COLO668 (cell line): ENCODE data around the gene GARRE1.
"Not testable (repeated sequence)": the region's sequence is repeated elsewhere in the genome, so short reads cannot be mapped to it uniquely, and the experiment has no call there.

ENCODE experiments used
- DNase-seq: peaks from one replicate; lab custom pipeline; 2025; ENCODE audit not compliant: unreplicated experiment; lab: John Stamatoyannopoulos, UW

The GARRE1 gene

DNA sequence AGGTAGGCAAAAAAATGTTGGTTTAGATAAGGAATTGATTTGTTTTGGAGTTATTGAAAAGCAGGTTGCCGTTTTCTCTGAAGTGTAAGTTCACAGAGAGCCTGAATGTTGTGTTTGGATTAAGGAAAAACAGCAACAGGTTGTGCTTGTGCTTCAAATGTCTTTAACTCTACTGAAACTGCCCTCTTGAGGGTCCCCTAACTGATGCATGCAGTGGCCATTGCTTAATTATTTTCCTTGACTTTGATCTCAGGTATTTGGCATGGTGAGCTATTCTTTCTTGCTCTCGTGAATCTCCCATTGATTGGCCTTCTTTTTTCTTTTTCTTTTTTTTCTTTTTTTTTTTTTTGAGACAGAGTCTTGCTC is 3.2 kb downstream of the GARRE1 start:
- no peak for DNase-seq

DNA sequence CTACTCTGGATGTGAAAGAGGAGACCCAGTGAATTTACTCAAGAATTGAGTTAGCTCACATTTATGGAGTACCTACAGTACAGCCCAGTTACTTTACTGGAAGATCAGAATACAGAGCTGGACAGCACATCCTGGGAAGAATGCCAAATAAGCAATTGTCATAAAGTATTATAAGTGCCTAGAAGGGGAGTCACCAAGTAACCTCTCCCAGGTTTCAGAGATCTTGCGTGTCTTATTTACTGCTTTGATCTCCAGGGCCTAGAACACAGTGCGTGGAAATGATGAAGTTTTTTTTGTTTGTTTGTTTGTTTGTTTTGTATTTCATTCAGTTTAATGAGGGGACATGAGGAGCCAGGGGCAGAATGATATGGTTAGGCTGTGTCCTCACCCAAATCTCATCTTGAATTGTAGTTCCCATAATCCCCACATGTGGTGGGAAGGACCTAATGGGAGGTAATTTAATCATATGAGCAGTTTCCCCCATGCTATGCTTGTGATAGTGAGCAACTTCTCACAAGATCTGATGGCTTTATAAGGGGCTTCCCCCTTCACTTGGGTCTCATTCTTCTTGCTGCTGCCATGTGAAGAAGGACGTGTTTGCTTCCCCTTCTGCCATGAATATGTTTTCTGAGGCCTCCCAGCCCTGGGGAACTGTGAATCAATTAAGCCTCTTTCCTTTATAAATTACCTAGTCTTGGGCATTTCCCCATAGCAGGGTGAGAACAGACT is 5.2 kb downstream of the GARRE1 start:
- DNase-seq = no peak

DNA sequence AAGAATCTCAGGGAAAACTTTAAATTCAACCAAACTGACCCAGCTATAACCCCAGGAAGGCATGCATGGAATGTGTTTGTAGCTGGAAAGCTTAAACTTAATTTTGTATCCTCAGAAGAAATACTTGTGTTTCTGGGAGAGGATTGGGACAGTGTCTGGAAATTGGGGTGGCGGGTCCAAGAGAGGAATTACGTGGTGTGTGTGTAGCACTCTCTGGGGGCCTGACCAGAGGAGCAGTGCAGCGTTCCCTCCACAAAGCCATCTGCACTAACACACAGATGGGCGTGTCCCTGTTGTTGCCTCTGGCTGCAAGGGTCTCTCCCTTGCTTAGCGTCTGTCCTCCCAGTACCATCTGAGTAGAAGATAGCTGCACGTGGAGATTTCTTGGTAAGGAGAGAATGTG is 6.4 kb downstream of the GARRE1 start:
- DNase-seq = no peak

DNA sequence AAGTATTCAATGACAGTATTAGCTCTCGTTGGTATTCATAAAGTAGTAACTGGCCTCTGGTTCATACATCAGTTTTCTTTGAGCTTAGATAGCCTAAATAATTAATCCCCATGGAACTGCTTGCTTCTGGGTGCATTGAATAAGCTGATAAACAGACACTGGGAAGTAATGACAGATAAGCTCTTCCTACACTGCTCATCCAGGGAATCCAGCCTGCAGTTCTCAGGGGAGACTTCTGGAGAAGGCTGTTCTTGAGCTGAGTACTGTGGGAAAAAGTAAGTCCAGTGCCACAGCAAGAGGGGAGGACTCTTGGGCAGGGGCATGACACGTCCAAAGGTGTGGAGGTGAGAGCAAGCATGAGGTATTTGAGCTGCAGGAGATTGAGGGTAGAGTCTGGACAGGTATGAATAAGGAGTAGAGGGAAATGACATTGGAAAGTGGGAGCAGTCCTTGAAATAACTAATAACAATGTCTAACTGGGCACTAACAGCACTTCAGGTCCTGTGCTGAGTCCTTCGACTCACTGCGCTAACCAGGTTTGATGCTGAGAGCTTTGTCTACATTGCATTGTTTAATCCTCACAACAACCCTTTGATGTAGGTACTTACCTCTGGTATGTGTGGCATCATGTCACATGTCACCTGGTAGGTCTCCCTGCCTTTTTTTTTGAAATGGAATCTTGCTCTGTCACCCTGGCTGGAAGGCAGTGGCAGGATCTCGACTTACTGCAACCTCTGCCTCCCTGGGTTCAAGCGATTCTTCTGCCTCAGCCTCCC is 7.2 kb downstream of the GARRE1 start:
- no peak for DNase-seq

DNA sequence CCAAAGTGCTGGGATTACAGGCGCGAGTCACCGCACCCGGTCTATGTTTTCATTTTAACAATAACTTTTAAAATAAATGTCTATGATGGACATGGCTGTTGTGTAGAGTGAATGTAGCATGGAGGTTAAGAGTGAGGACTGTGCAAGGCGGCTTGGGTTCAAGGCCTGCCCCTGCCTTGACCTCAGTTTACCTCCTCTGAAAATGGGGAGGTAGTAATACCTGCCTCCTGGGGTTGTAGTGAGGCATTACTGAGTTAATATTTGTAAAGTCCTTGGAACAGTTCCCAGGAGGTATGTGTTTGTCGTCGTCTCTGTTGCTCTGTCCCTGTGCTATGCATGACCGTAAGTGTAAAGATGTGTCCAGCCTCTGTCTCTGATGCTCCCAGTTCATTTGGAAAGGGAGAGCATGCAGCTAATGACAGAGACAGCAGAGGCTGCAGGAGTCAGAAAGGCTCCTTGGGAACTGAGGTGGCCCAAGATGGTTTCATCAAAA is 9.4 kb downstream of the GARRE1 start:
- DNase-seq = no peak

DNA sequence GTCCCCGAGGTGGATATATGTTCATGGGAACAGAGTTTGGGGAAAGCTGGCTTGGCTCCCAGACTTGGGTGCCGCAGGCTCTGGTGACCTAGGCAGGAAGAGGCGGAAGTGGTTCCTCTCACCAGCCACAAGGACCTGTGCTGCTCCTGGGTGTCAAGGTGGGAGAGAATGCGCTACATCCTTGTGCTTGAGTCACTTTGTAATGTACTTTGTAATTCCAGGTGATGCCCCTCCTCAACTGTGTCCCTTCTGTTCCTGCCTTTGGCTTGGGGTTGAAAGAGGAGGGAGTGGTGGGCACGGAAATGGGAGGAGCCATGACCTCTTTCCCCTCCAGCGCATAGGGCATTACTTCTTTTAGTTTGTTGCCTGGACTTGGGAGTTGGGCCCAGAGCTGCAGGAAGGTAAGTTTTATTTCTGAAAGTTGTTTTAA is 10.9 kb downstream of the GARRE1 start:
- no peak for DNase-seq

DNA sequence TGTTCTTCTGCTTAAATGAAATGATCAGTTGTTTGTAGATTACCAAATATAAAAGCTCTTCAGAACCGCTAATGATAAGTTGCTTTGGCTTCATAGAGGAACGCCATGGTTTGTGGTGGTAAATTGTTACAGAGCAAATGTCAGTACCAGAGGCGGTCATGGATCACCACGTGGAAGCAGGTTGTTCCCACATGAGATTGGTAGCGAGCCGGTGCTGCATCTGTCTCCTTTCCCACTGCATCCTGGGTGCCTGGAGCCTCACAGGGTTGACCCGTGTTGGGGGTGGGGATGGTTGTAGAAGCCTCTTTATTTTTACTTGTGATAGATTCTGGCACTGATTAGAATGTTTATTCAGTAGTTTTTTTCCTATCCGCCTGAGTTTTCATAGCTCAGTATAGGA is 14.7 kb downstream of the GARRE1 start:
- DNase-seq = no peak

DNA sequence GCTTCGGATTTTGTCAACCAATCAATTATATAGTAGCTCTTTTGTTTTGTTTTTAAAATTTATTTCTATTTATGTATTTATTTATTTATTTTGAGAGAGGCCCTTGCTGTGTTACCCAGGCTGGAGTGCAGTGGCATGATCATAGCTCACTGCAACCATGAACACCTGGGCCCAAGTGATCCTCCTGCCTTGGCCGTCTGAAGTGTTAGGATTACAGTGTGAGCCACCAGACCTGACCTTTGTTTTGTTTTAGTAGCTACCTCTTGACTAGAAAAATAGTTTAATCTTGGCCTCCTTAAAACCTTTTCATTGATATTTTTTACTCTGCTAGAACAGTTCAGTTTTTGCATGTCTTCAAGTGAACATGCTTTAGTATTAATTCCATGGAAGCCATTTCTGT is 15.1 kb downstream of the GARRE1 start:
- DNase-seq = no peak

DNA sequence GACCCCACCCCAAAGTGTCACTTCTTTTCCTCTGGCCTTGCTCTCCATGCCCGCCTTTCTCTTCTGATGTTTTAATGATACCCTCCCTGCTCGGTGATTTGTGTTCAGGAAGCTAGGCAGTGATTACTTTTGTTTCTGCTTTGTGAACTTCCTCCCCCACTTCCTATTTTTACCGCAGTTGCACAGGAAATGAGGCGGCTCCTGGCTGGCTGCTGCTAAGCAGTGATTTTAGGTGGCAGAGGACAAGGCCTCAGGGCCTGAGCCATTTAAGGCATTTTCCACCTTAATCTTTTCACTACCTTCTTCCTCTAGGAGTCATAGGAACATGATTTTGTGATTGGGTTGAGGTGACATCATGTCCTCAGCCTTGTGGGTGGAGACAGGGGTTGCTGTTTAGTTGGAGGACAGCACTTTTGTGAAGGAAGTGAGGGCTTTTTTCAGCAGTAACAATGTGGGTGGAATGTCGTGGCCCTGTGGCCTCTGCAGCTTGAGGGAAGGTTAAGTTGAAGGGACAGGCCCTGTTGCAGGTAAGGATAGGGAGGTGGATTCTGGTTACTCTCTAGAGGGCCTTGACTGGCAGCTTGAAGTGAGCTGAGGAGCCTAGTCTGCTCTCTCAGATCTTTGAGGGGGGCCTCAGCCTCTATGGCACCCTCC is 15.7 kb downstream of the GARRE1 start:
- no peak for DNase-seq

DNA sequence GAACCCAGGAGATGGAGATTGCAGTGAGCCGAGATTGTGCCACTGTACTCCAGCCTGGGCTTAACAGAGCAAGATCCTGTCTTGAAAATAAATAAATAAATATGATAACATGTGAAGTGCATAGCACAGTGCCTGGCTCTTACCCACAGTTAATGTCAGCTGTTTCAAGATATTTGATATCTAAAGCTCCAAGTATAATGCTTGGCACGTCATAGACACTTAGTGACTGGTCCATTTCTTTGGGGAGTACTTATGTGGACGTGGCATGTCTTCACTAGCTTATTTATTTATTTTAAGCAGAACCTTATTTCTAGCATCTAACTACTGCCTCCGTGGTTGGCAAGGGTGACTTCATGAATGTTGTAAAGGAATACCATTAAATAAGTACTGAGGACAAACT is 18.8 kb downstream of the GARRE1 start:
- DNase-seq = no peak

DNA sequence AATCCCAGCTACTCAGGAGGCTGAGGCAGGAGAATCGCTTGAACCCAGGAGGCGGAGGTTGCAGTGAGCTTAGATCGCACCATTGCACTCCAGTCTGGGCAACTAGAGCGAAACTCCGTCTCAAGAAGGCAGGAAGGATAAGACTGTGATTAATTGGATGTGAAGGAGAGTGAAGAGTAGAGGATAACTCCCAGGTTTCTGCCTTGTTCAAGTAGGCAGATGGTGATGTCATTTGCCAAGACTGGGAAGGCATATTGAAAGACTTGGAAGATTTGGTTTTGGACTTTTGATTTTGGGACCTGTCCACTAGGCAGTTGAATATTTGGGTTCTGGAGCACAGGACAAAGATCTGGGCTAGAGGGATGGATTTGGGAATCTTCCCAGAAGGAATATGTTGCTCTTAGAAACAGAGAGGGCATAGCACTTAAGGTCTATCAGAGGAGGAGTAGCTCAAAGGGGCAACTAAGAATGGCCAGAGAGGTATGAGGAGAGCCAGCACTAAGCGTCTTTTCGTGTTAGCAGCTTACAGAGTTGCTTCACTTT is 20.0 kb downstream of the GARRE1 start:
- DNase-seq = no peak

DNA sequence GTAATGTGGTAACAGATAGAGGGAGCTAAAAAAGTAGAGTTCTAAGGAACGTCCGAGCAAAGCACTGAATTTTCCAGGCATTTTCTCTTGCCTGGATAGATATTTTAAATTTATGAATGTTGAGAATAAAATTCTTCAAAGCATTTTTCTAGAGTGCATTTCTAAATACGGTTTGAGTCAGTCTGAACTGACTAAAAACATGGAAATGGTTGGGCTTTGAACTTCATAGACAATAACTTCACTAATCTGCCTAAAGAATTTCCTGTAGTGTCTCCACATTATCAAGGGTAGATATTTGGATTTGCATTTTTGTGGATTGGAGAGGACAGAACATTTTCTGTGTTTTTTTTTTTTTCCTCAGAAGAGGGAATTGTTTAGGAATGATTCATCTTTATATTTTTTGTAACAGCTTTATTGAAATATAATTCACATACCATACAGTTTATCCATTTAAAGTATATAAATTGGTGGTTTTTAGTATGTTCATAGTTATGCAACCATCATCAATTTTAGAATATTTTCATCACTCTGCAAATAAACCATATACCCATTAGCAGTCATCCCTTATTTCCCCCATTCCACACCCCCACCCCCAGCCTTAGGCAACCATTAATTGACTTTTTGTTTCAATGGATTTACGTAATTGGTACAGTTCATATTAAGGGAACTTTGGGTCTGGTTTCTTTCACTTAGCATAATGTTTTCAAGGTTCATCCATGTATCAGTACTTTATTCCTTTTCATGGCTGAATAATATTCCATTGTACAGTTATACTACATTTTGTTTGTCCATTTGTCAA is 20.7 kb downstream of the GARRE1 start:
- DNase-seq = no peak

DNA sequence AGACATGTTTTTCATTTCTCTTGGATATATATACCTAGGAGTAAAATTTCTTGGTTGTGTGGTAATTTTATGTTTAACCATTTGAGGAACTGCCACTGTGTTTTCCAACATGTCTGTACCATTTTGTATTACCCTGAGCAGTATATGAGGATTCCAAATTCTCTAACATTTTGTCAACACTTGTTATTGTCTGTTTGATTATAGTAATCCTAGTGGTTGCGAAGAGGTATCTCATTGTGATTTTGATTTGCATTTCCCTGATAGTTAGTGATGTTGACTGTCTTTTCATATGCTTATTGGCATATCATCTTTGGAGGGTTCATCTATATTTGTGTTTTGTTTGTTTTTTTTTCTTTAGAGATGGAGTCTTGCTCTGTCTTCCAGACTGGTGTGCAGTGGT is 21.4 kb downstream of the GARRE1 start:
- DNase-seq = no peak

DNA sequence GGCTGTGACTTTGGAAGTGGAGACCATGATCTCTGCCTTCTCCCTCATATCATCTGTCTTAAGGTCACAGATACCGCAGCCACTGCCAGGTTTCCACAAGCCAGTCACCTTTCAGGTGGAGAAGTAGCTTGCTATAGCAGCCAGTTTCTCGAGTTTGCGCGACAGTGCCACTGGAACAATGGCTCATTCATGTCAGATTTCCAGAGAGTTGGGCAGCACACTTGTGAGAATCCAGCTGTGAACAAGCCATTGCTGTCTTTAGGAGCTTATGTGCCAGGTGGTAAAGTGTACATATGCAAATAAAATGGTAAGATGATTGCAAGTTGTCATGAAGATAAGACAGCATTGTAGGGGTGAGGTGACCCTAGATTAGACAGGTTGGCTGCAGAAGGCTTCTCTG is 22.3 kb downstream of the GARRE1 start:
- DNase-seq = no peak

DNA sequence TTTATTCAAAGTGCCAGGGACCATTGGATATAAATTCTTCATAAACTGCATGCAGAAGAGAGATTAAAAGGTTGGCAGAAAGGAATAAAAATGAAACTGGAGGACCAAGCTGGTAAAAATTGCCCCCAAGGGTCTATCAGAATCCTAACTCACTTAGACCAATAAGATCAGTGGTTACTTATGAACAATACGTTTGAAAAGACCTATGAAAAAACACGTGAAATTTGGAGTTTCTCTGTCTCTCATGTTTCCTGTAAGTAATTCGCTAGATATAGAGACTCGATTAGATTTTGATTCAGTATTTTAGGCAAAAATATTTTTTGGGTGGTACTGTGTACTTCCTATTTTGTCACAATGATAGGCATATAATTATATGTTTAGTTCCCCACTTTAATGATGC is 22.9 kb downstream of the GARRE1 start:
- DNase-seq = no peak

DNA sequence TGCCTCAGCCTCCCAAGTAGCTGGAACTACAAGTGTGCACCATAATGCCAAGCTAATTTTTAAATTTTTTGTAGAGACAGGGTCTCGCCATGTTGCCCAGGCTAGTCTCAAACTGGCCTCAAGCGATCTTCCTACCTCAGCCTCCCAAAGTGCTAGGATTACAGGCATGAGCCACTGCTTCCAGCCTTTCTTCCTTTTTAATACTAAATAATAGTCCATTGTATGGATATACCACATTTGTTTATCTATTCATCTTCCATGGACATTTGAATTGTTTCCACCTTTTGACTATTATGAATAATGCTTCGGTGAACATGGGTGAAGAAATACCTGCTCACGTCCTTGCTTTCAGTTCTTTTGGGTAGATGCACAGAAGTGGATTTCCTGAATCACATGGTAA is 24.4 kb downstream of the GARRE1 start:
- DNase-seq = no peak

DNA sequence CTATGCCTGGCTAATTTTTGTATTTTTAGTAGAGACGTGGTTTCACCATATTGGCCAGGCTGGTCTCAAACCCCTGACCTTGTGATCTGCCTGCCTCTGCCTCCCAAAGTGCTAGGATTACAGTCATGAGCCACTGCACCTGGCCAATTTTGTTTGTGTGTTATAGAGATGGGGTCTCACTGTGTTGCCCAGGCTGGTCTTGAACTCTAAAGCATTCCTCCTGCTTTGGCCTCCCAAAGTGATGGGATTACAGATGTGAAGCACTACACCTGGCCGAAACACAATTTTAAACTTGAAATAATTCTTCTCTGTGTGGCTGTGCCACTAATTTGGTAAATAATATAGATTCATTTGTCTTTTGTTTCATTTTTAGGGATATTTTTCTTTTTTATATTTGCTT is 27.1 kb downstream of the GARRE1 start:
- DNase-seq = not testable (repeated sequence)

DNA sequence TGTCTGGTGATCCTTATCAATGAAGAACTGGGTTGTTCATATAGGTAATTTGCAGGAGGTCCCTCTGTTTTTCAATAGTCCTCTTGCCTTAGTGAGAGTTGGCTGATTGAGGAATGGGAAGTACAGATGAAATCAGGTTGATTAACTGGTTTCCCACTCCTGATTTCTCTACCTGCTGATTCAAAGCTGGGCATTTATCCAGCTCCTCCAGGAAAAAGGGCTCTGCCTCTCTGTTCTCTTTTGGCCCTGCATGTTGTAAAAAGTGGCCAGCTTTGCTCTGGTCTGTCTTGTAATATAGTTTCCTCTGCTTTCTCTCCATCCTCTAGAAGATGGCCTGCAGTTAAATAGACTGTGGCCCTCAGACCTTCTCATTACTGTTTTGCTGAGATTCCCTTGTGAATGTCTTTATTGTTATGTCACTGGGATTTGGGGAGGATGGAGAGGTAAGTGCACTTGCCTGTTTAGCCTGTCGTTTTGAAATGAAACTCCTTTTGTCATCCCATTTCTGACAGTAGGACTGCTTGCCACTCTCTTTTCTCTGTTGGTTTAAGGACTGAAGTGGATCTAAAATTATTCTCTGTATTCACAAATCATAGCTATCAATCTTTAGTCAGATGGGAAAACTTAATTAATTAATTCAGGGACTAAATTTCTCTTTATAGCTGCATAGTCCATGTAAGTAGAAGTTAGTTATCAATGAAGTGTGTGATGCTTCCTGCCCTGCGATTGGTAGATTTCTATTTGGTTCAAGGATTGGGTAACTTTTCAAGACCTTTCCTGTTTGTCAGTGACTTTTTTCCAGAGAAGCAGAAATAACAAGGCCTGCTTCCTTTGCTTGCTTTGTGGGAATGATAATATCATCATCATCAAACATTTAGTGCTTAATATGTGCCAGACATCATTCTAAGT is 28.5 kb downstream of the GARRE1 start:
- DNase-seq = no peak

DNA sequence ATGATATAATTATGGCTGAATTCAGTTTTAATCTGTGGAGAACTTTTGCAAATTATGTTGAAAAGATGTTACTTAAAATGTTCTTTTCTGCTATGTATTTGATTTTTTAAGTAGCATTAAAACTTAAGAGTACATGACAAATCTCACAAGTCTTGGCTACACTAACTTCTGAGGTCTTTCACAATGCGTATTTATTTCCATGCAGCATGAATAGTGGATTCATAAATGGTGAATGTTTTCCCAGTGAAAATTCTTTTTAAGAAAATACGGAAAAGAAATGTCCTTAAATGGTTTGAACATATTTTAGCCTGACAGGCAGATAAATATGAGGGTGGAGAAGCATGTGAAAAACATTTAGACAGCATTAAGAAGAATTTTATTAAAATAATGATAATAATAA is 30.2 kb downstream of the GARRE1 start:
- no peak for DNase-seq

DNA sequence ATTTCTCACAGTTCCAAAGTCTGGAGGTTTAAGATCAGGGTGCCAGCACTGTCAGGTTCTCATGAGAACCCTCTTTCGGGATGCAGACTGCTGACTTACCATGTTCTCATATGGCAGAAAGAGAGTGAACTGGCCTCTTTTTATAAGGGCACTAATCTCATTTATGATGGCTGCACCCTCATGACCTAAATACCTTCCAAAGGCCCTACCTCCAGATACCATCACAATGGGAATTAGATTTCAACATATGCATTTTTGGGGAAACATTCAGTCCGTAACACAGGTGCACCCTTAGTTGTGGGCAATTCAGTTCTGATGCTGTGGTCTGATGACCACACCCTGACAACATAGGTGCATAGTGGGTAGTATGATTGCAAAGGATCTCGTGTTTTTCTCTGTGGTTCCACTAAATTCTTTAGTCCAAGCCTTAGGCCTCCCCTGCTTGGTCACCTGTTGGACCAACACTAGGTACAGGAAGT is 33.3 kb downstream of the GARRE1 start:
- DNase-seq = no peak
